Measurements from ENCODE around the gene RNF157.

DNA sequence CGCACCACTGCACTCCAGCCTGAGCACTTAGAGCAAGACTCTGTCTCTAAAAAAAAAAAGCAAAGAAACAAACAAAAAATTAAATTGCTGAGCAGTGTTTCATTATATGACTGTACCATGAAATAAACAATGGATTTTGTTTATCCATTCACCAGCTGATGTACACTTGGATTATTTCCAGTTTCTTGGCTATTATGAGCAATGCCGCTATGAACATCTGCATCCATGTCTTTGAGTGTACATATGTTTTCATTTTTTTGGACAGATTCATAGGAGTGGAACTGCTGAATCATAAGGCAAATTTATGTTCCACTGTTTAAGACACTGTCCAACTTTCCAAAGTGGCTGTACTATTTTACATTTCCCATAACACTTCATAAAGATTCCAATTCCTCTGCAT lies 8.0 kb downstream of the RNF157 start:
- no peak for TF ChIP-seq ZFX (IDR thresholded peaks at IDR 0.05)
- TF ChIP-seq, protein P1, sequence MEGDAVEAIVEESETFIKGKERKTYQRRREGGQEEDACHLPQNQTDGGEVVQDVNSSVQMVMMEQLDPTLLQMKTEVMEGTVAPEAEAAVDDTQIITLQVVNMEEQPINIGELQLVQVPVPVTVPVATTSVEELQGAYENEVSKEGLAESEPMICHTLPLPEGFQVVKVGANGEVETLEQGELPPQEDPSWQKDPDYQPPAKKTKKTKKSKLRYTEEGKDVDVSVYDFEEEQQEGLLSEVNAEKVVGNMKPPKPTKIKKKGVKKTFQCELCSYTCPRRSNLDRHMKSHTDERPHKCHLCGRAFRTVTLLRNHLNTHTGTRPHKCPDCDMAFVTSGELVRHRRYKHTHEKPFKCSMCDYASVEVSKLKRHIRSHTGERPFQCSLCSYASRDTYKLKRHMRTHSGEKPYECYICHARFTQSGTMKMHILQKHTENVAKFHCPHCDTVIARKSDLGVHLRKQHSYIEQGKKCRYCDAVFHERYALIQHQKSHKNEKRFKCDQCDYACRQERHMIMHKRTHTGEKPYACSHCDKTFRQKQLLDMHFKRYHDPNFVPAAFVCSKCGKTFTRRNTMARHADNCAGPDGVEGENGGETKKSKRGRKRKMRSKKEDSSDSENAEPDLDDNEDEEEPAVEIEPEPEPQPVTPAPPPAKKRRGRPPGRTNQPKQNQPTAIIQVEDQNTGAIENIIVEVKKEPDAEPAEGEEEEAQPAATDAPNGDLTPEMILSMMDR (conservative IDR thresholded peaks at IDR 0.05) = no peak
